Measurements from ENCODE around the gene DISC1.

- TF ChIP-seq CTCF (IDR thresholded peaks at IDR 0.05; ENCODE audit: low read length) = no peak
- TF ChIP-seq EZH2 (IDR thresholded peaks at IDR 0.05; ENCODE audit: borderline replicate concordance, low read length) = no peak
Measured at GRCh38 chr1:231576804-231577718, 49.5 kb upstream of the DISC1 start.

All from OCI-LY1 (cell line).